ENCODE data around the gene TEX47.

TEX47 gene

GRCh38 chr7:88758381-88759229 is 36.9 kb downstream of the TEX47 start:
- Histone ChIP-seq H3K9me3 (replicated peaks in 1 of 11) (peaks cover 0 to 11% (median 0%) of the 10 kb centered on the region in 11 experiments; a peak in 3 of 22 replicates), H4K20me1 (peaks cover 0 to 4% (median 0%) of the 10 kb centered on the region in 11 experiments; a peak in 2 of 22 replicates), H3K9ac (peak overlapping the region in 1 of 11 experiments; percentile 23; a peak in 2 of 22 replicates), H3K4me2 (peak overlapping the region; percentile 54 to 88 (median 68)), H3K27me3 (peaks cover 41 to 61% (median 49%) of the 10 kb centered on the region in 11 experiments), H3K4me1 (peaks cover 0 to 5% (median 0%) of the 10 kb centered on the region in 10 experiments; a peak in 3 of 20 replicates), H3K36me3 (no peaks in the 10 kb centered on the region), H3K4me3 (peak overlapping the region; percentile 42 to 63 (median 53)), H3K27ac (no peak overlapping the region)
- no peak for TF ChIP-seq Cebpa-rat (IDR thresholded peaks at IDR 0.05)

GRCh38 chr7:88757371-88757770 is 38.2 kb downstream of the TEX47 start:
- peaks cover 0 to 11% (median 0%) of the 10 kb centered on the region in 11 experiments; a peak in 3 of 22 replicates for H3K9me3 ChIP-seq (replicated peaks in 1 of 11)
- peaks cover 41 to 60% (median 49%) of the 10 kb centered on the region in 11 experiments for H3K27me3 ChIP-seq
- TF ChIP-seq Cebpa-rat (IDR thresholded peaks at IDR 0.05): no peak
- H3K4me2 ChIP-seq: no peak overlapping the region
- H4K20me1 ChIP-seq: peaks cover 0 to 4% (median 0%) of the 10 kb centered on the region in 11 experiments; a peak in 2 of 22 replicates
- peaks cover 0 to 5% (median 0%) of the 10 kb centered on the region in 10 experiments; a peak in 3 of 20 replicates for H3K4me1 ChIP-seq
- H3K4me3 ChIP-seq: no peak overlapping the region
- H3K9ac ChIP-seq: no peak overlapping the region
- no peak overlapping the region for H3K27ac ChIP-seq
- no peaks in the 10 kb centered on the region for H3K36me3 ChIP-seq

- peaks cover 40 to 55% (median 47%) of the 10 kb centered on the region in 11 experiments for H3K27me3 ChIP-seq
- H3K9ac ChIP-seq: no peak overlapping the region
- no peak overlapping the region for H3K4me3 ChIP-seq
- no peak overlapping the region for H3K27ac ChIP-seq
- H3K4me1 ChIP-seq: peaks cover 0 to 5% (median 0%) of the 10 kb centered on the region in 10 experiments; a peak in 3 of 20 replicates
- TF ChIP-seq Cebpa-rat (IDR thresholded peaks at IDR 0.05): no peak
- H4K20me1 ChIP-seq: peaks cover 0 to 4% (median 0%) of the 10 kb centered on the region in 11 experiments; a peak in 2 of 22 replicates
- H3K4me2 ChIP-seq: no peak overlapping the region
- no peaks in the 10 kb centered on the region for H3K36me3 ChIP-seq
- H3K9me3 ChIP-seq (replicated peaks in 1 of 11): peaks cover 0 to 11% (median 0%) of the 10 kb centered on the region in 11 experiments; a peak in 3 of 22 replicates
Measured at GRCh38 chr7:88756802-88757201, 38.7 kb downstream of the TEX47 start.

- no peaks in the 10 kb centered on the region for H3K36me3 ChIP-seq
- no peak overlapping the region for H3K9ac ChIP-seq
- TF ChIP-seq Cebpa-rat (IDR thresholded peaks at IDR 0.05): no peak
- H3K4me3 ChIP-seq: no peak overlapping the region
- no peak overlapping the region for H3K4me2 ChIP-seq
- no peaks in the 10 kb centered on the region for H3K4me1 ChIP-seq
- no peaks in the 10 kb centered on the region for H3K9me3 ChIP-seq (replicated peaks in 1 of 11)
- no peaks in the 10 kb centered on the region for H3K27me3 ChIP-seq
- no peaks in the 10 kb centered on the region; a peak in 1 of 22 replicates for H4K20me1 ChIP-seq
- no peak overlapping the region for H3K27ac ChIP-seq
Measured at GRCh38 chr7:88746126-88746525, 49.4 kb downstream of the TEX47 start.

All from BLaER1 treated with 17β-estradiol and CSF1 and Interleukin-3, amounts not matched to agents 10 nM and 100 nM (cell line).